HepG2 (cell line): ENCODE results near the gene HSPA1A. TPM values are rescaled to one million over a fixed set of nuclear protein-coding genes. Genes with fewer than 3 reads are reported as not detected.

Experiments used
- CENPT ChIP-seq: sonication (generic); formaldehyde crosslinking; IDR thresholded peaks from 2 replicates; pipeline ENCODE4 v1.8.0; 2022; ENCODE audit warnings: low read depth, mild to moderate bottlenecking, moderate library complexity, missing genetic modification reagents
- EZH2 ChIP-seq: conservative IDR thresholded peaks from 2 replicates; pipeline ENCODE4 v1.6.1; 2012; ENCODE audit warnings: mild to moderate bottlenecking, low read depth, low read length, moderate library complexity
- FIP1L1 ChIP-seq: fragments of 200-400 bp; formaldehyde crosslinking; IDR thresholded peaks from 2 replicates; pipeline ENCODE4 v1.6.1; 2018; ENCODE audit warnings: low read depth, mild to moderate bottlenecking, low read length, moderate library complexity, borderline replicate concordance; ENCODE audit not compliant: insufficient read depth
- GABPB1 ChIP-seq: IDR thresholded peaks from 2 replicates; pipeline ENCODE4 v1.6.1; 2016; ENCODE audit warnings: mild to moderate bottlenecking, missing genetic modification reagents, moderate library complexity, missing compliant biosample characterization
- GMEB1 ChIP-seq: sonication (generic); formaldehyde crosslinking; IDR thresholded peaks from 2 replicates; pipeline ENCODE4 v1.5.1; 2020; ENCODE audit warnings: missing genetic modification reagents, mild to moderate bottlenecking, borderline replicate concordance
- HIVEP1 ChIP-seq: sonication (generic); formaldehyde crosslinking; IDR thresholded peaks from 2 replicates; pipeline ENCODE4 v1.4.0; 2020; ENCODE audit warnings: mild to moderate bottlenecking, missing genetic modification reagents
- KLF12 ChIP-seq: sonication (generic); formaldehyde crosslinking; IDR thresholded peaks from 2 replicates; pipeline ENCODE4 v1.4.0; 2020; ENCODE audit warnings: missing genetic modification reagents, borderline replicate concordance
- NFKB2 ChIP-seq: sonication (generic); formaldehyde crosslinking; IDR thresholded peaks from 2 replicates; pipeline ENCODE4 v1.4.0; 2020; ENCODE audit warnings: missing genetic modification reagents, borderline replicate concordance
- SETDB1 ChIP-seq: sonication (generic); formaldehyde crosslinking; IDR thresholded peaks from 2 replicates; pipeline ENCODE4 v1.5.1; 2020; ENCODE audit warnings: missing genetic modification reagents, mild to moderate bottlenecking, borderline replicate concordance
- TFE3 ChIP-seq: IDR thresholded peaks from 2 replicates; pipeline ENCODE4 v1.6.1; 2016
- ZFP82 ChIP-seq: sonication (generic); formaldehyde crosslinking; IDR thresholded peaks from 2 replicates; pipeline ENCODE4 v1.5.1; 2020; ENCODE audit warnings: mild to moderate bottlenecking, missing genetic modification reagents, borderline replicate concordance
- ZFP90 ChIP-seq: sonication (generic); formaldehyde crosslinking; IDR thresholded peaks from 2 replicates; pipeline ENCODE4 v1.8.0; 2022; ENCODE audit warnings: missing genetic modification reagents, mild to moderate bottlenecking, inconsistent platforms, borderline replicate concordance
- ZNF20 ChIP-seq: sonication (generic); formaldehyde crosslinking; IDR thresholded peaks from 2 replicates; pipeline ENCODE4 v1.4.0; 2020; ENCODE audit warnings: mild to moderate bottlenecking, moderate library complexity, missing genetic modification reagents
- ZNF280D ChIP-seq: sonication (generic); formaldehyde crosslinking; IDR thresholded peaks from 2 replicates; pipeline ENCODE4 v1.5.1; 2020; ENCODE audit warnings: mild to moderate bottlenecking, missing genetic modification reagents
- ZNF564 ChIP-seq: sonication (generic); formaldehyde crosslinking; IDR thresholded peaks from 2 replicates; pipeline ENCODE4 v1.8.1; 2023; ENCODE audit warnings: mild to moderate bottlenecking, missing genetic modification reagents
- ZNF770 ChIP-seq: sonication (generic); formaldehyde crosslinking; IDR thresholded peaks from 2 replicates; pipeline ENCODE4 v1.5.0; 2020; ENCODE audit warnings: mild to moderate bottlenecking, missing genetic modification reagents
- ZNF788 ChIP-seq: sonication (generic); formaldehyde crosslinking; IDR thresholded peaks from 2 replicates; pipeline ENCODE4 v1.5.0; 2020; ENCODE audit warnings: mild to moderate bottlenecking, missing genetic modification reagents, borderline replicate concordance
- ZNF792 ChIP-seq: IDR thresholded peaks from 2 replicates; pipeline ENCODE4 v1.6.1; 2016
- ZSCAN20 ChIP-seq: sonication (generic); formaldehyde crosslinking; IDR thresholded peaks from 2 replicates; pipeline ENCODE4 v1.4.0; 2020; ENCODE audit warnings: missing genetic modification reagents, mild to moderate bottlenecking, borderline replicate concordance
- polyA plus RNA-seq, 8 experiments: library from polyadenylated mRNA; depleted of rRNA in 3 of 8; stranded (reverse) in 7 of 8; unstranded in 1 of 8; fragments of >200 nt; fragmentation: Illumina TruSeq in 4 of 8; extraction: Trizol in 4 of 8; gene quantifications; 2 replicates each; pipeline versions ENCODE4 v1.2.1 to v1.2.3, GENCODE V29; 2011 to 2016; ENCODE audit warnings: low read depth in 4 of 8, missing spikeins in 1 of 8, mixed read lengths in 1 of 8; ENCODE audit not compliant: insufficient read depth in 1 of 8
- total RNA-seq, 5 experiments: library from RNA; depleted of rRNA; stranded (reverse); fragments of >200 nt; fragmentation: Illumina TruSeq; extraction: Trizol; gene quantifications; 2 replicates each; pipeline ENCODE4 v1.2.3, GENCODE V29; 2016; ENCODE audit warnings: low read depth in 1 of 5

HSPA1A gene
- total and polyA plus RNA-seq, 2 of the 13 experiments (the other 11 are each of a cell fraction or from before 2014, with no cell fraction given): 44.5 to 85.0 TPM

- TF ChIP-seq ZNF788 (CRISPR knock-in tag) (peak; percentile 96), ZFP90 (peak; percentile 92), GMEB1 (CRISPR knock-in tag) (peak; percentile 61; the same call in 1 of the 2 replicates), HIVEP1 (CRISPR knock-in tag) (no peak; the same call in 1 of the 2 replicates), ZNF564 (0 out of 2 replicates have a peak, but pooled peaks have one; percentile 3), CENPT (no peak), NFKB2 (CRISPR knock-in tag) (peak; percentile 57; the same call in 1 of the 2 replicates), KLF12 (CRISPR knock-in tag) (peak; percentile 91; the same call in 1 of the 2 replicates), EZH2 (no peak), ZFP82 (CRISPR knock-in tag) (no peak), GABPB1 (CRISPR knock-in tag) (peak; percentile 17; the same call in 1 of the 2 replicates), ZNF20 (CRISPR knock-in tag) (no peak), TFE3 (CRISPR knock-in tag) (peak; percentile 94), ZSCAN20 (CRISPR knock-in tag) (no peak), ZNF792 (peak; percentile 84; the same call in 1 of the 2 replicates), ZNF280D (CRISPR knock-in tag) (peak; percentile 93), SETDB1 (no peak), FIP1L1 (no peak), ZNF770 (CRISPR knock-in tag) (peak; percentile 24; the same call in 1 of the 2 replicates)
These were observed 50.1 kb downstream of the HSPA1A start (continued) for GRCh38 chr6:31865205-31866118.
